ENCODE results near the gene TMEM120B. TPM values are rescaled to one million over a fixed set of nuclear protein-coding genes. Genes with fewer than 3 reads are reported as not detected.

TMEM120B gene
- total RNA-seq, 1 experiment from 2014 or later, result 22.3 TPM

GRCh38 chr12:121830134-121830533 lies 117.6 kb downstream of the TMEM120B start:
- Histone ChIP-seq H3K36me3 (ENCODE audit: insufficient read depth, low read length, poor library complexity, severe bottlenecking) (peaks cover 41% of the 10 kb centered on the region), H3K4me3 (ENCODE audit: low read depth, low read length, poor library complexity, severe bottlenecking) (no peak overlapping the region), H3K27me3 (replicated peaks; ENCODE audit: insufficient read depth, low read depth, low read length, poor library complexity) (no peaks in the 10 kb centered on the region), H3K27ac (ENCODE audit: low read depth, low read length, poor library complexity, severe bottlenecking) (no peak overlapping the region), H3K9me3 (ENCODE audit: low read depth, low read length, poor library complexity, severe bottlenecking) (no peaks in the 10 kb centered on the region), H3K4me1 (ENCODE audit: insufficient read depth, low read length, poor library complexity, severe bottlenecking) (no peaks in the 10 kb centered on the region)
- intact Hi-C loops (cut with micrococcal nuclease; ENCODE audit: unreplicated experiment), result no loop called here
- BruUV-seq (replicated peaks), result no TSS peak
- POLR2A ChIA-PET (ENCODE audit: low non-redundant PET), result no interaction called here
- no peak for DNase-seq (ENCODE audit: low spot score)
- CTCF ChIA-PET, result no interaction called here
- TF ChIP-seq EZH2 (IDR thresholded peaks at IDR 0.05; ENCODE audit: borderline replicate concordance, low read depth, low read length, poor library complexity, severe bottlenecking), result no peak
- no peak for TF ChIP-seq CTCF (conservative IDR thresholded peaks at IDR 0.05; ENCODE audit: low read depth, low read length)

GRCh38 chr12:121830588-121831265 lies 118.2 kb downstream of the TMEM120B start:
- Histone ChIP-seq H3K9me3 (ENCODE audit: low read depth, low read length, poor library complexity, severe bottlenecking) (no peaks in the 10 kb centered on the region), H3K4me1 (ENCODE audit: insufficient read depth, low read length, poor library complexity, severe bottlenecking) (no peaks in the 10 kb centered on the region), H3K27me3 (replicated peaks; ENCODE audit: insufficient read depth, low read depth, low read length, poor library complexity) (no peaks in the 10 kb centered on the region), H3K36me3 (ENCODE audit: insufficient read depth, low read length, poor library complexity, severe bottlenecking) (peaks cover 41% of the 10 kb centered on the region), H3K27ac (ENCODE audit: low read depth, low read length, poor library complexity, severe bottlenecking) (no peak overlapping the region), H3K4me3 (ENCODE audit: low read depth, low read length, poor library complexity, severe bottlenecking) (no peak overlapping the region)
- intact Hi-C loops (cut with micrococcal nuclease; ENCODE audit: unreplicated experiment), result no loop called here
- no peak for TF ChIP-seq EZH2 (IDR thresholded peaks at IDR 0.05; ENCODE audit: borderline replicate concordance, low read depth, low read length, poor library complexity, severe bottlenecking)
- no peak for TF ChIP-seq CTCF (conservative IDR thresholded peaks at IDR 0.05; ENCODE audit: low read depth, low read length)
- BruUV-seq (replicated peaks), result TSS peak; percentile 41
- ChIA-PET CTCF (no interaction called here), POLR2A (ENCODE audit: low non-redundant PET) (no interaction called here)
- no peak for DNase-seq (ENCODE audit: low spot score)

Other genes starting within 250 kb of the TMEM120B start
- 49.3 and 52.5 TPM in 2 replicates for gene KDM2B, start 131.7 kb upstream of the TMEM120B start, total RNA-seq (2021)
- 25.6 and 28.2 TPM in 2 replicates for gene ORAI1, start 86.2 kb upstream of the TMEM120B start, total RNA-seq (2021)
- gene MORN3, start 43.1 kb upstream of the TMEM120B start, total RNA-seq (2021), result 0.58 and 0.96 TPM in 2 replicates
- gene RHOF, start 80.9 kb downstream of the TMEM120B start, total RNA-seq (2021), result 21.1 and 24.3 TPM in 2 replicates
- 23.8 and 24.5 TPM in 2 replicates for gene SETD1B, start 91.3 kb downstream of the TMEM120B start, total RNA-seq (2021)
- gene HPD, start 146.1 kb downstream of the TMEM120B start, total RNA-seq (2021), result not detected in 2 replicates
- 78.3 and 86.4 TPM in 2 replicates for gene PSMD9, start 176.0 kb downstream of the TMEM120B start, total RNA-seq (2021)
- gene CFAP251, start 205.8 kb downstream of the TMEM120B start, total RNA-seq (2021), result 5.5 and 7.5 TPM in 2 replicates

All from A673 (cell line).